Stimulated activated CD8-positive, alpha-beta memory T cell treated with anti-CD3 and anti-CD28 coated beads, Interleukin-7, amount 100 ng/mL, for 4 hours (primary cell): ENCODE data around the gene TRAK1.
"Not testable (repeated sequence)": the region's sequence is repeated elsewhere in the genome, so short reads cannot be mapped to it uniquely, and the experiment has no call there.

Experiments used
- DNase-seq, 2 donors: peaks; one replicate each; pipeline ENCODE4 v3.0.0-alpha.2; 2020; ENCODE audit warnings: low read depth in 2 of 2

TRAK1 gene

DNA sequence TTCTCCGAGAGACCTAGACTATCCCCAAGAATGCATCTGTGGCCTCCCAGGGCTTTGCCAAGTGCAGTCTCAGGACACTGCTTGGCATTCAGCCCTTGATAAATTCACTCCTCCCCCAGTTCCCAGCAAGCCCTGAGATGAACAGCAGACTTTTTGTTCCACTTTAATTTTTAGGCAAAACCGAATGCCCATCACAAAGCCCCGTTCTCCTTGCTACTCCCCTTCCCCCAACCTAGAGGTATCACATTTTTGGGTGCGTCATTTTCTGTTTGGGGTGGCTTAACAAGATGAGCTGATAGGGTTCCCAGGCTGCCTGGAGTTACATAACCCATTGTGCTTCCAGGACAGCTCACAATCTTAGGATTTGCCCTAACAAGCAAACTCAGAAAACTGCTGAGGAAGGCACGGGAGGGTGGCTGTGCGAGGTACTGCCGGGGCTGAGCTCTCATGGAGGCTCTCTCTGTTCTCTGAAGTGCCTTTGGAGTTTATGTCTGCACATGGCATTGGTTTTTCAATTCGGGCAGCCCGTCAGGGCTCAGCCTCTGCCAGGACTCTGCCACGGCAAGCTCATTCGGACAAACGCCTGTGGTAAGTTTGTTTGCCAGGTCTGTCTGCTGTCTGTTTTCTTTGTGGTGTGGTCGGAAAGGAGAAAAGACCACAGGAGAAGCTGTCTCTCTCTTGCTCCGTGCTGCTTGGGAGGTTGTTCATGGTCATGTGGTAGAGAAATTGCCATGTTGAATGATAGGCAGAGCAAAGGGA, at the start of gene TRAK1:
TRAK1 (plus strand) TSS at position 385 of the 759 bp plus-strand sequence; CDS start at position 498, 113 bp downstream.
- DNase-seq: no peak

DNA sequence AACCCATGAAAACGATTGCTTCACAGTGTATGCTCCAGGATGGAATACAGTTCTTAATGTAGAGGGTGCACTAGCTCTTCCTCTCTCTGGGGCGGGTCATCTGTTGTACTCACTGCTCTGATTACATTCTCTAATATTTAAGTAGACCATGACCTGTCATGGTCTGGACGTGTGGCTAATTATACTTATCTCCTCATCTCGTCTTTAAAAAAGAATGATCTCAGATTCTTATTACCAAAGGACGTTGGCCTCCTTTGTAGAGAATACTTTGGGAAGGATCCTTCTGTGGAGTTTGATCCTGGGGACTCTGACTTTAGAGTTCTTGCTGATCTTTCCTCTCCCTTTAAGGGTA, 48.4 kb upstream of the TRAK1 start:
- DNase-seq: no peak

- no peak for DNase-seq
These were observed 47.9 kb upstream of the TRAK1 start for GRCh38 chr3:42043099-42043813.

DNA sequence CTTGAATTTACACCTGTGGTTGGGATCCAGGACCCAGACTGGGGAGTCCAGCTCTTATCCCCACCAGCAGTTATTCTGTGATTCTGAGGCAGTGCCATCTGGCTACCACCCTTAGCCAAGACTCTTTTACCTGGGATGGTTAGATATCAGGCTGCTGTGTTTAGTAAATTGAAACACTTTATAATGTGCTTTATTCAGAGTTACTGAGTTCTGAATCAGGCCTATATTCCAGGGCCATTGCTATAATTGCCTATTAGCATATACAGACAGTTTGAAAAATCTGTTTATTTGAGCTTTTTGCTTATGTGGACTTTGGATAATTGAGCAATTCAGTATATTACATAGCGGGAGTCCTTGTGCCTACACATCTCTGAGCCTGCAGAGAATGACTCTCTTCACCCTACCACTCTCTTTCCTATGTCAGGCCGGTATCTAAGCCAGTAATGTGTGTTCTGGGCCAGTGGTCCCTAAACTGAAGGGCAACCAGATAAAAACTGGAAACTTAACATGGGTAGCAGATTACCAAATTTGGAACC, 45.4 kb upstream of the TRAK1 start:
- no peak for DNase-seq

- not testable (repeated sequence) for DNase-seq
These were observed 42.6 kb upstream of the TRAK1 start for GRCh38 chr3:42048526-42048925.

DNA sequence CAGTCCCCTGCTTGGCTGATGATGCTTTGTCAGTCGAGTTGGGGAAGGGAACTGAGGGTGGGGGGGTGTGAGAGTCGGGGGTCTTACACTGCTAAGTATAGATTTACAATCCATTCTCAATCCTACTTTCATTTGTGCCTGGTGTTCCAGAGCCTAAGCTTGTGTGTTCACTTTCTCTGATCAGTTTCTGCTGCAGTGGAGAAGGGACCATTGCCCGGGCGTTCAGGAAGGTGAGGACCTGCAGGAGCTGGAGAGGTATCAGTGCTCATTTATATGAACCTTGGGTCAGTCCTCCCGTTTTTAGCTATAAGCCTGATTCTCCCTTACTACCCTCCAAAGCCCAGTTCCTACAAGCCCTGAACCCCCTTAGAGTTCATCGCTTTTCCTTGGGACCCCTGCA, 41.0 kb upstream of the TRAK1 start:
- no peak for DNase-seq

GRCh38 chr3:42051384-42052131, 39.6 kb upstream of the TRAK1 start:
- DNase-seq: no peak

DNA sequence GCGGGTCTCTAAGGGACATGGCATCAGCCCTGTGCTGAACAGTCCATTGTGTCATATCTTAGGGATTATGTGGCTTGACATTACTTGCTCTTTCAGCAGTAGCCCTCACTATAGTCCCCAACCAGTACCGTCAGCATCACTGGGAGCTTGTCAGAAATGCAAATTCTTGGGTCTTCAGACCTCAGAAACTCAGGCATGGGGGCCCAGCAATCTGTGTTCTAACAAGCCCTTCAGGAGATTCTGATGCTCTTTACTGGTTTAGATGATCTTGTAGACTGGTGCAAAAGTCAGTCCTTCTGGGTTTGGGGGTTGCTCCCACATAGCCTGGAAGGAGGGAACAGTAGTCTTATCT, 39.0 kb upstream of the TRAK1 start:
- no peak for DNase-seq

DNA sequence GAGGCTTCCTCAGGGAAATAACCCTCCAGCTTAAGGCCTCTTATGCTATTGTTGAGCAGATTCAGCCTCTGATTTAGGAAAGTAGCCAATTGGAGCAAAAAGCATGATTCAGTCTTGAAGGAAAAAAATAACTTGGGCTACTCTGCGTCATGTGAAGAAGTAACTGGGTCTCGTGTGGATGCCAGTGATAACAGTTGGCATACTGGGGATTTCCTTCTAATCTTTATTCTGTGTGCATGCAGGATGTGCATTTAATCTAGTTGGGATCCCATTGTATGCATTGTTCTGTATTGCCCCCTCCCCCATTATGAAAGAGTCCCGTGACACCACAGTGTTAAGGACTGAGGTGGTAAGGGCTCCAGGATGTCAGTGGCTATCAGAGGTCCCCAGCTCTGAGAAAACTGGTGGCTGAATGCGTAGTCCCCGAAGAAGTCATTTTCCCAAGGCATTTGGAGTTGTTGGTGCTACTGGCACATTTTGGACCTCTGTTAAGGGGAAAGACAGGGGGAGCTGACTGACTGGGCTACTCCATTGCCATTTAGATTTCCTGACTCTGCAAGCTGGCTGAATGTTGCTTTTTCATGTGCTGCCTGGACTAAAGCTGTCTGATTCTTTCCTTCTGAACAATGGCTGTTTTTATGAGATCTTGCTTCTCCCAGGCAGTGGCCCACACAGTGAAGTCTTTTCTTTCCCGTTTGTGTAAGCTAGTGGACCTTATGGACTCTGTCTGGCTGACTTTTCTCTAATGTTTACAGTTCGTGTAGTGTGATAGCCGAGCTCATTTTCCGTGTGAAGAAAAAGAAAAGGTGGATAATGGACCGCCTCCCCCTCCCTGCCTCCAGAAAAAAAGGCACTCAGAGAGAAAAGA, 38.4 kb upstream of the TRAK1 start:
- no peak for DNase-seq

DNA sequence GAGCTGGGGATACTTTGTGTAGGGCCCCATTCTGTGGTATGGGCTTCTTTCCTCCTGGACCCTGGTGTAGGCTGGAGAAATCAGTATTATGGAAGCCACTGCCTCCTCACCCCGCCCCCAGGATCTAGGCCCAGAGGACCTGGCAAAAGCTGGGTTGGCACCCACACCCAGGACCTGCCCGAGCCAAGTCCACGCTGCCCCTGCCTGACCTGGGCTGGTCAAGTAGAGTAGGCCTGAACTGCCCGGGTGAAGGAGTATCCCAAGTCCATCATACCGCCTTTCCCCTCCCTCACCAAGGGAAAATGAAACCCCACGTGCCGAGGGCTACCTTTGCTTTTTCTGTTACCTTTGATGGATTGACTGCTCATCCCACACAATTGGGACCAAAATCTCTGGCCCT, 37.7 kb upstream of the TRAK1 start:
- DNase-seq: no peak

- DNase-seq: no peak
These were observed 35.9 kb upstream of the TRAK1 start for GRCh38 chr3:42055291-42055690.

DNA sequence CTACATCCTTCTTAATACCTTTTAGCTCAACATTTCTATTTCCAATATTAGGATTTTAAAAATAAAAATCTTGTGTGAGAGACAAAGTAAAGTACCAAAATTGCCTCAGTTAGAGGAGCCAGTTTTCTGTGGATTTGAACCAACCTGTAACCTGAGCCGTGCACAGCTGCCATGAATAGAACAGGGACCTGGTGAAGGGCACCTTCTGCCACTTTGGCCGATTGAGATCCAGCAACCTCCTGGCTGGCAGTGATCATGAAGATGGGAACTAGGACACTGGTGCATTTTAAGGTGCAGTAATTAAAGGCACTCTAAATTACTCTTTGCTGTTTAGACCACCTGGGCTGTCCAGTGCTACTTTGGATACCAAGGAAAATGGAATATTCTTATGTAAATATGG, 34.3 kb upstream of the TRAK1 start:
- DNase-seq: no peak

- DNase-seq: no peak
These were observed 33.5 kb upstream of the TRAK1 start for GRCh38 chr3:42057561-42058211.

GRCh38 chr3:42061025-42061712, 30.0 kb upstream of the TRAK1 start:
- no peak for DNase-seq

DNA sequence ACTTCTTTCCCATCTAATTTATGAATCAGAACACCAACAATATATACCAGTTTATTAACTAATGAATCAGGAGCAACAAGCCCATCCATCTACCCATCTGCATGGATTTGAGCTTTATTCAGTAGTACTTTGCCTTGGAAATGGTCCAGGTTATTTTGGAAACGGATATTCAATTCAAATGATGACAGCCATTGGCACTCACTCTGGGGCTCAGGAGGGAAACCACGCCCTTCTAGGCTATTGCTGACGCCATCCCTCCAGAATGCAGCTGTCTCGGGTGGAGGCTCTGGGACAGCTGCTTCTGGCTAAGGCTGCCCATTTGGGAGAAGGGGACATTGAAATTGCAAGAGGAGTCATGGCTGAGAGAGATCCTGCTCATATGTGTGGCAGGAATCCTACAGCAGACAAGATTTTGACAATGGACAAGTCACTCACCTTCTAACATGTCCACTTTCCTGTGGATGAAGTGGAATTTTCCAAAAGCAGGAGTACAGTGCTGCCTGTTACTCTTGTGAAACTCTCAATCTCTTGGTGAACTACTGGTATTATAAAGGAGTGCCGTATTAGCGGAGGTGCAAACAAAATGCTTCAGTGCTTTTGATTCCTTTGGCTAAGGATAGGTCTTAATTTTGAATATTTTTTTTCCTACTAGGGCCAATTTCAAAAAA, 29.3 kb upstream of the TRAK1 start:
- DNase-seq: no peak

- DNase-seq: no peak
These were observed 28.7 kb upstream of the TRAK1 start for GRCh38 chr3:42062464-42062863.

DNA sequence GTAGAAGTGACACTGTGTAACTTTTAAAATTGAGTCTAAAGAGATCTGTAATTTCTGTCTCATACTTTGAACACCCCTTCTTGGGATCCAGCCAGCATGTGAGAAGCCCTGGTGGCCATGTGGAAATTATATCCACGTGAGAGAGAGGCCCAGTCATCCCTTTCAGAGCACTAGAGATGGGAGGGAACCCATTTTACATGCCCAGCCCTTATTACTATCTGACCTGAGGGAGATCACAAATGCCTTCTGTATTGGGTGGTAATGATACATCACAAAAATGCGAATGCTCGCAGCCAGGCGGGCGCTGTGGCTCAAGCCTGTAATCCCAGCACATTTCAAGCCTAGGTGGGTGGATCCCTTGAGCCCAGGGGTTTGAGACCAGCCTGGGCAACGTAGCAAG, 27.3 kb upstream of the TRAK1 start:
- no peak for DNase-seq

- no peak for DNase-seq
These were observed 24.5 kb upstream of the TRAK1 start for GRCh38 chr3:42066516-42067181.

- no peak for DNase-seq
These were observed 23.8 kb upstream of the TRAK1 start for GRCh38 chr3:42067326-42067725.
